GM18870 (cell line): ENCODE results near the gene HES5.
"Not testable (repeated sequence)": the region's sequence is repeated elsewhere in the genome, so short reads cannot be mapped to it uniquely, and the experiment has no call there.

Source experiments
- ATAC-seq: cut with Tn5 transposase; IDR thresholded peaks from one replicate; pipeline ENCODE4 v1.9.1; 2021; ENCODE audit warnings: moderate library complexity; ENCODE audit not compliant: unreplicated experiment

Gene HES5

DNA sequence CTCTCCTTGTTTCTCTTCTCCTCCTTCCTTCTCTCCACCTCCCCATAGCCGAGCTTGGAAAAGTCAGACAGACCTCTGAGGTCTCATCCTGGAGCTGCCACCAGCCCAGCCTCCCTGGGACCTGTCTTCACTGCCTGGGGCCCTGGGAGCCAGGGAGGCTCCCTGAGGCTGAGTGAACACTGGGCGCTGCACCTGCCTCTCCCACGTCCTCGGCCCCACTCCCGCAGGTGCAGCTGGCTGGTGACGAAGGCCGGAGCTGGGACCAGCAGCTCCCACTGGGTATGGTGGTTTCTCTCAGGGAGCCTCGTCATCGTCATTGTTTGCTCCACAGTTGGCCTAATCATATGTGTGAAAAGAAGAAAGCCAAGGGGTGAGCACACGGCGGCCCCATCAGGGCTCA lies 31.4 kb upstream of the HES5 start:
- no peak for ATAC-seq

DNA sequence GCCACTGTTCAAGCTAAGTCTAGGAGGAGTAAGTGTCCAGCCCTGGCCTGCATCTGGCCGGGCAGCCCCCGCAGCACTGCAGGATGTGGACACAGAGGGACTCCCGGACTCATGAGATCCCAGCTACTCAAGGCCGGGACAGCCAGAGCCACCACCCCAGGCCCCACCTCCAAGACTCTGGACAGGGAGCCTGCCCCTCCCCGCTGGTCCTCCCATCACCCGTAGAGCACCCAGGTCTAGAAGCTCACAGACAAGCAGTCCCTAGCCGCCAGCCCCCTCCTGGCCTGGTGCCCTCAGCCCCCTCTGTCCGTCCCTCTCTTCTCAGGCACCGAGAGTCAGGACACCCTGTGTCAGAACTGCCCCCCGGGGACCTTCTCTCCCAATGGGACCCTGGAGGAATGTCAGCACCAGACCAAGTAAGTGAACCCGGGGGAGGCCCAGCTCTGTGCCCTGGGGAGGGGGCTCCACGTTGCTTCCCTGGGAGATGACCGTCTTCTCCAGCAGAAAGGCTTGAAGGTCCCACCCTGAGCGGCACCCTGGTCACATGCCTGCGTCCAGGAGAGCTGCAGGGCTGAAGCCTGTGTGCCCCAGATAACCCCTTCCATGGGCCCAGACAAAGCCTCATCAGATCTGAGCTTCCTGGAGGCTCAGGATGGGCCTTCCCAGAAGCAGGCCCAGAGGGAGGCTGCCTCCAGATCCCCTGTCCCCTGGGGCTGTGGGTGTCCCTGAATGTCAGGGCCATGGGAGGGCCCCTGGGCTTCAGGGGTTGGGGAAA lies 30.4 kb upstream of the HES5 start:
- ATAC-seq: no peak

DNA sequence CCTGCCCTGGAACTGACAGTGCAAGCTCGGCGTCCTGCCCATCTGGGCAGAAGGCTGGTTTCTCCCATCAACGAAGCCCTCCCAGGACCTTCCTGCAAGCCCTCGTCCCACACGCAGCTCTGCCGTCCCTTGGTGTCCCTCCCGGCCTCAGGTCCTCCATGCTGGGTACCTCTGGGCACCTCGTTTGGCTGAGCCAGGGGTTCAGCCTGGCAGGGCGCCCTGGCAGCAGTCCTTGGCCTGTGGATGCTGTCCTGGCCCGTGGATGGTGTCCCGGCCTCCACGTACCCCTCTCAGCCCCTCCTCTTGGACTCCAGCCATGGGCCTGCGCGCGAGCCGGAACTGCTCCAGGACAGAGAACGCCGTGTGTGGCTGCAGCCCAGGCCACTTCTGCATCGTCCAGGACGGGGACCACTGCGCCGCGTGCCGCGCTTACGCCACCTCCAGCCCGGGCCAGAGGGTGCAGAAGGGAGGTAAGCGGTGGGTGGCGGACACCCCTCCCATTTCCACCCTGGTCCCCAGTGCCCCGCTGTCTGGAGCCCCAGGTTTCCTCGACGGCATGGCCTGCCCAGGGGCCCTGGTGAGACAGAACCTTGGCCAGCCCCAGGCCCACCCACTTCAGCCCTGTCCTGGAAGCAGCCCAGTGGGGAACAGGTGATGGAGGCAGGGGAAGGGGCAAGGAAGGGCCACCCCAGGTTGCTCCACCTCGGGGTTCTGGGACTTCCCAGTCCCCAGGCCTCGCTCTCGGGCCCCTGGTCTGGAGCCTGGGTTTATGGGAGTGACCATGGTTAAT lies 29.6 kb upstream of the HES5 start:
- no peak for ATAC-seq

DNA sequence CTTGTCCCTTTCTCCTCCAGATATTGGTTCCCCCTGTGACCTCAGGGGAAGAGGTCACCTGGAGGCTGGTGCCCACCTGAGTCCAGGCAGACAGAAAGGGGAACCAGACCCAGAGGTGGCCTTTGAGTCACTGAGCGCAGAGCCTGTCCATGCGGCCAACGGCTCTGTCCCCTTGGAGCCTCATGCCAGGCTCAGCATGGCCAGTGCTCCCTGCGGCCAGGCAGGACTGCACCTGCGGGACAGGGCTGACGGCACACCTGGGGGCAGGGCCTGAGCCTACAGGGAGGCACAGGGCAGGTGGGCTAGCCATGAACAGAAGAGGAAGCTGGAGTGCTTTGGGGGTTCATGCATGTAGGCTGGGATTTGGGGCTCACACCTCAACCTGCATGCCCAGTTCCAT lies 28.8 kb upstream of the HES5 start:
- no peak for ATAC-seq

- no peak for ATAC-seq
These were observed 28.4 kb upstream of the HES5 start for GRCh38 chr1:2558420-2558819.

DNA sequence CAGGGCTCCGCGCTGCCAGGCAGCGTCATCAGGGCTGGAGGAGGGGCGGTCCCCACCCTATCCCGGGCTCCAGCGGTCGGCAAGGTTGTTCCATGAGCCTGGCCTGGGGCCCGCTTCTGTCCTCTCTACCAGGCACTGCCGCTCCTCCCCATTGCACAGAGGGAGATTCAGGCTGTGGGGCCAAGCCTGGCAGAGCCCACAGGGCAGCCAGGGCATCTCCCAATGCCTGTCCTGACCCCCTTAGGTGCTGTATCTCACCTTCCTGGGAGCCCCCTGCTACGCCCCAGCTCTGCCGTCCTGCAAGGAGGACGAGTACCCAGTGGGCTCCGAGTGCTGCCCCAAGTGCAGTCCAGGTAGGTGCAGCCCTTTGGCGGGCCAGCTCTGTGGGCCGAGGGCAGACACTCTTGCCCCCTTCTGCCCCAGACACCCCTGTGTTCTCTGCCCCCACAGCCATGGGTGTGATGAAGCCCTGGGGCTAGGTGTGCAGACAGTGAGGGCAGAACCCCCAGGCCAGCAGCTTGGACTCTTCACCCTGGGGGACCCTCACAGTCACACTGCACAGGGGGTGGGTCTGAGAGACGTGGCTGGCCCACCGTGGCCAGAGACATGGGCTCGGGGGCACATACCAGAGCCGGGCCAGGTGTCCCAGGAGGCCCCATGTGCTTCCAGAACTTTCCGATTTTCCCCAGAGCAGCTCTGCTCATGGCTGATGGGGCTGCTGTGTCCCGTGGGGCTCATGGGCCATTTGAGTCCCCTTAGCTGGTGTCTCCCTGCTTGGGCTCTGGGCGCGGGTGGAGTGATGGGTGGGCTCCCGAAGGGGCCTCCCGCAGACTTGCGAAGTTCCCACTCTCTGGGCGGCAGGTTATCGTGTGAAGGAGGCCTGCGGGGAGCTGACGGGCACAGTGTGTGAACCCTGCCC lies 27.7 kb upstream of the HES5 start:
- ATAC-seq: no peak

DNA sequence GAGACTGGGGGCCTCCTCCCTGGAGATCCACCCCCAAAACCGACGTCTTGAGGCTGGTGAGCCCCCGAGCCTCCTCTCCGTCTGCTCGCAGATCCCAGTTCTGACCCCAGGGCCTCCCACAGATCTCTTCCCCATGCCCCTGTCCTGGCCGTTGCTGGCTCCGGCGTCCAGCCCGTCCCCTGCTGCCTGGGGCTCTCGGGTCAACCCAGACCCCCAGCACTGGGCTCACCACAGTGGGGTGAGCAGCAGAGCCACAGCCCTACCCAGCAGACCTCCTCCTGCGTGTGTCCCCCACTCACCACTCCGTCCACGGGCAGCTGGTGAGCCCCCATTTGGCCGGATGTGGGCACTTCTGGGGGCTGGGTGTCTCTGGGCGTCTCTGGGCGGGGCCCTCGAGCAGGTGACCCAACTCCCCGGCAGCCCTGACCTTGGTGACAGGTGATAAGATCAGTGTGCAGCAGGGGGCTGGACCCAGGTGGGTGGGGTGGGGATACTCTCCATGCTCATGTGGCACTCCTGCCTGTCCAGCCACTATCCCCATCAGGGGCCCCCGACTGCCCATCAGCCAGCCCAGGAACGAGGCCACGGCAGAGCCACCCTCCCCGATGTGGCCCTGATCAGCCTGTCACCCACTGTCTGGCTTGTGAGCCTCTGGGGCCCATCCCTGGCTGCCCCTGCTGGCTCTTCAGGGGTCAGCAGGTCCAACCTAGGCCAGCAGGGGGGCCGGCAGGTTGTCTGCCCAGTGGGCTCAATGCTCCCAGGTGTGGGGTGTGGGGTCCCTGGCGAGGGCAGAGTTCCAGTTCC lies 26.8 kb upstream of the HES5 start:
- ATAC-seq: no peak

GRCh38 chr1:2556277-2556677 lies 26.2 kb upstream of the HES5 start, which contains the start of gene TNFRSF14:
Gene TNFRSF14, plus strand, starts transcription at chr1:2556371. Its CDS starts 294 bp downstream, at chr1:2556665.
- ATAC-seq: no peak

DNA sequence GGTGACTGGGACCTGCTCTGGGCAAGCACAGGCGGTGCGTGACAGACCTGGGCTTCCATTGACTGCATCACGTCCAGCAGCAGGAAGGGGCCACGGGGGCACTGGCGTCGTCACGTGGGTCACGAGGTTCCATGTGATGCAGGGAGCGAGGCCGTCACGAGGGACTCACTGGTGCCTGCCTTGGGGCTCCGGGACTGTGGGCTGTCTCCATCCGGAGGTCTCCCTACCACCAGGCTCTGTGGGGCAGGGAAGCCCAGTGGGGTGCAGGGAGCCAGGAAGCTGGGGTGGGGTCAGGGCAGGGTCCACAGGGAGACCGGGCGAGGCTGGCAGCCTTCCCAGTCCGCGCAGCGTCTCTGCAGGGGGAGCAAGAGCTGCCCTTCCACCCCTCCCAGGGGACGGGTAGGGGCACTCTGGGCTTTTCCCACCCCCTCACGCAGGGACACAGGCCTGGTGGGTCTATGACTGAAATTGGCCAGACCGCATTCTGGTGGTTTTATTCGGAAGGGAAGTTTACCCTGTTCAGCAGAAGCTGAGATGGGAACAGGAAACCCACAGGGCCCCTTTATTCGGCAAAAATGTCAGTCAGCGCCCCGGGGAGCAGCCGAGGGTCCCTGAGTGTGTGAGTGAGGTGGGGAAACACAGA lies 25.7 kb upstream of the HES5 start:
- no peak for ATAC-seq

- ATAC-seq: no peak
These were observed 24.7 kb upstream of the HES5 start for GRCh38 chr1:2554621-2555387.

- ATAC-seq: no peak
These were observed 24.0 kb upstream of the HES5 start for GRCh38 chr1:2553871-2554620.

DNA sequence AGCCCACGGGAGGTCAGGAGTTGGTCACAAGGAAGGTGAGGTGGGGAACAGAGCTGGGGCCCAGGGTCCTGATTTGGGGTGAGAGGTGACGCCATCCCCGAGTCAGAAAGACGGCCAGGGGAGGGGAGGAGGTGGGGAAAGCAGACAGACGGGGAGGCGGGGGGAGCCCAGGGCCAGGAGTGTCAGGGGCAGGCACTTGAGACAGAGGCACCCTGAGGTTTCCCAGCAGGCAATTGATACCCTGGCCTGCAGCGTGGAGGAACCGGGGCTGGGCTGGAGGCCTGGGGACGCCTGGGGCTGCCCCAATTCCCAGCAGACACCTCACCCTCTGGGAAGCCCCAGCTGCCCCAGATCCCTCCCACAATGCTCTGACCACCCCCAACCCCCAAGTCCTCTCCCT lies 23.0 kb upstream of the HES5 start:
- ATAC-seq: not testable (repeated sequence)

DNA sequence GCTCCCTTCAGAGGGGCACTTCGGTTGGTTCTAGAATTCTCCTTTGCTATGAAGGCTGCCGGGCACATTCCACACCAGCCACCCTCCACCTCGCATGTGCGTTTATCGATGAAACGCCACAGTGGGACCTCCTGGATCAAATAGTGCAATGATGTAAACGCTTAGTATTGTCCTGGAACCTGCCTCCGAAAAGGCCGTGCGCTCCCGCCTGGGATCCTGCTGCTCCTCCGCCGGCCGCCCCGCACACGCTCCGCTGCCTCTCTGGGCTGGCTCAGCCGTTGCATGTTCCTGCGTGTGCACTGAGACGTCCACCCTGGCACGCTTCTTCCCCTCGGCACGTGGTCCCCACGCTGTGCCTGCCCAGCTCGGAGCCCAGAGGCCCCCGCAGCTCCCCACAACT lies 22.1 kb upstream of the HES5 start:
- no peak for ATAC-seq

DNA sequence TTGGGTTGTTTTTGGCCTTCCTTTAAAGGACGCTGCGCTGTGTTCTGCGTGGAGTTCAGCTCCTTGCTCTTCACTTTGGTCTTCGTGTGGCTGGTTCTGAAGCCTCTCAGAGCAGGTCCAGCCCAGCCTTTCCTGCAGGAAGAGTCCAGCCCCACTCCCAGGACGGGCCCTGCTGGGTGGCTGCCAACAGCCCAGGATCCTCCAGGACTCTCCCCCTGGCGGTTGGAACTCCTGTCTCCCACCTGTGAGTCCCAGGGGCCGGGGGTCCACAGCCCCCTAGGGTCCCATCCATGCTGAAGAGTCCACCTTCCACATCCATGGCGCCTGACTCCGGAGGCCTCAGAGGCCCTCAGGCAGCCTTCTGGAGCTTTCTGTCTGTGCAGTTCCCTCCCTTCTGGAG lies 21.5 kb upstream of the HES5 start:
- ATAC-seq: not testable (repeated sequence)

GRCh38 chr1:2550309-2550861 lies 20.3 kb upstream of the HES5 start:
- ATAC-seq: not testable (repeated sequence)

- not testable (repeated sequence) for ATAC-seq
These were observed 19.4 kb upstream of the HES5 start for GRCh38 chr1:2549367-2550029.

DNA sequence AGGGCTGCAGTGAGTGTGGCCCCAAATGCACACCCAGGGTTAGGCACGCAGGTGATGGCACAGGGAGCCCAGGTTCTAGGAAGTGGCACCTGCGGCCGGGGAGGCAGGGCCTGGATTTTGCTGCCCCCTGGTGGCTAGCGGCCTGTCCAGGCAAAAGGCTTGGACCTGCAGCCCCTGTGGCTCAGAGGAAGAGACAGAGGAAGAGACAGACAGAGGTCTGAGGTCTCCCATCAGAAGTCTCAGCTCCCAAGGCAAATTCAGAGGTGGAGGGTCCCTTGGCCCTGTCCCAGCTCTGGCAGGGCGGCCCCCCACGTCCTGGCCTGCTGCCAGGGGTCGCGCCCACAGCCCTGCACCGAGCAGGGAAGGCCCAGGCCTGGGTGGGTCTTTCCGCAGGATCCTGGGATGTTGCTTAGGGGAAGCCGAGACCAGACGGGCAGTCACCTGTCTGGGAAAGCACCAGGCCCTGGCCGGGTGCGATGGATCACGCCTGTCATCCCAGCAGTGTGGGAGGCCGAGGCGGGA lies 18.1 kb upstream of the HES5 start:
- no peak for ATAC-seq
